ENCODE results near the gene DSP.

DSP gene

DNA sequence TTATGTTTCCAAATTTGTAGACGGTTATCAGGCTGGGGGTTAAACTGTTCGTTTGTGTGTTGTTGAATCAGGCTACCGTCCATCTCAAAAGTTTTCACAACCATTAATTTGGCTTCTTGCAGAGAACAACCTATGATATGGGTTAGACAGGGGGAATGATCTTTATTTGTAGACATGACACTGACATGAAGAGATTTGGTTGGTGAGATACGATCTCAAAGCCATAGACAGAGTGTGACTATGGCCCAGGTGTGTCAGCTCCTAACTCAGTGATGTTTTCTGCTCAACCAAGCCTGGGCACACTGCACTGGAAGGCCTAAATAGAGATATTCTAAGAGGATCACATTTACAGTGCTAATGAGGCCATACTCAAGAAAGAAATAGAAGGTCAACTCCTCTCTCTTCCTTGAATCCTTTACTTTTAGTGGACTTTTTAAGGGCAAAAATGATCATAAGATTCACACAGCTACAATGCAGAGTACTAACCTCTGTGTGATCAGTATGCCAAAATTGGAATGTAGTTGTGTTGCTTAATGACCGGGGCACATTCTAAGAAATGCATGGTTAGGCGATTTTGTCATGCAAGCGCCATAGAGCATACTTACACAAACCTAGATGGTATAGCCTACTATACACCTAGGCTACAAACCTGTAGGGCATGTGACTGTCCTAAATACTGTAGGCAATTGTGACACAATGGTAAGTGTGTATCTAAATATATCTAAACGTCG lies 30.9 kb downstream of the DSP start:
- Histone ChIP-seq H3K27ac (ENCODE audit: low read depth, low read length, poor library complexity, severe bottlenecking) (no peak overlapping the region), H3K4me2 (ENCODE audit: low read length) (no peak overlapping the region), H3K9me2 (ENCODE audit: low read depth, low read length) (no peaks in the 10 kb centered on the region), H3K79me2 (ENCODE audit: insufficient read depth, low read length) (no peaks in the 10 kb centered on the region), H3K4me3 (ENCODE audit: low read depth, low read length, poor library complexity, severe bottlenecking) (no peak overlapping the region), H4K20me1 (ENCODE audit: insufficient read depth, low read length) (no peaks in the 10 kb centered on the region), H3K36me3 (ENCODE audit: insufficient read depth, low read length) (no peaks in the 10 kb centered on the region), H3K27me3 (ENCODE audit: insufficient read depth, low read length) (no peaks in the 10 kb centered on the region), H3K9me3 (ENCODE audit: low read length) (no peaks in the 10 kb centered on the region), H3K4me1 (ENCODE audit: insufficient read depth, low read length, severe bottlenecking) (no peaks in the 10 kb centered on the region), H3K9ac (ENCODE audit: low read length) (no peak overlapping the region), H3F3A (ENCODE audit: insufficient read depth, low read length) (no peaks in the 10 kb centered on the region), H2AFZ (ENCODE audit: low read length) (no peak overlapping the region)
- TF ChIP-seq, protein P1, sequence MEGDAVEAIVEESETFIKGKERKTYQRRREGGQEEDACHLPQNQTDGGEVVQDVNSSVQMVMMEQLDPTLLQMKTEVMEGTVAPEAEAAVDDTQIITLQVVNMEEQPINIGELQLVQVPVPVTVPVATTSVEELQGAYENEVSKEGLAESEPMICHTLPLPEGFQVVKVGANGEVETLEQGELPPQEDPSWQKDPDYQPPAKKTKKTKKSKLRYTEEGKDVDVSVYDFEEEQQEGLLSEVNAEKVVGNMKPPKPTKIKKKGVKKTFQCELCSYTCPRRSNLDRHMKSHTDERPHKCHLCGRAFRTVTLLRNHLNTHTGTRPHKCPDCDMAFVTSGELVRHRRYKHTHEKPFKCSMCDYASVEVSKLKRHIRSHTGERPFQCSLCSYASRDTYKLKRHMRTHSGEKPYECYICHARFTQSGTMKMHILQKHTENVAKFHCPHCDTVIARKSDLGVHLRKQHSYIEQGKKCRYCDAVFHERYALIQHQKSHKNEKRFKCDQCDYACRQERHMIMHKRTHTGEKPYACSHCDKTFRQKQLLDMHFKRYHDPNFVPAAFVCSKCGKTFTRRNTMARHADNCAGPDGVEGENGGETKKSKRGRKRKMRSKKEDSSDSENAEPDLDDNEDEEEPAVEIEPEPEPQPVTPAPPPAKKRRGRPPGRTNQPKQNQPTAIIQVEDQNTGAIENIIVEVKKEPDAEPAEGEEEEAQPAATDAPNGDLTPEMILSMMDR (IDR thresholded peaks at IDR 0.05; ENCODE audit: low read length) = no peak
- TF ChIP-seq EZH2 (IDR thresholded peaks at IDR 0.05; ENCODE audit: borderline replicate concordance, low read length) = no peak

- Histone ChIP-seq H3K79me2 (ENCODE audit: insufficient read depth, low read length) (no peaks in the 10 kb centered on the region), H3K9me2 (ENCODE audit: low read depth, low read length) (no peaks in the 10 kb centered on the region), H3K4me3 (ENCODE audit: low read depth, low read length, poor library complexity, severe bottlenecking) (no peak overlapping the region), H3K27me3 (ENCODE audit: insufficient read depth, low read length) (peaks cover 7% of the 10 kb centered on the region; the same call in 1 of the 2 replicates), H2AFZ (ENCODE audit: low read length) (no peak overlapping the region), H4K20me1 (ENCODE audit: insufficient read depth, low read length) (no peaks in the 10 kb centered on the region), H3K36me3 (ENCODE audit: insufficient read depth, low read length) (no peaks in the 10 kb centered on the region), H3K9me3 (ENCODE audit: low read length) (no peaks in the 10 kb centered on the region), H3K4me1 (ENCODE audit: insufficient read depth, low read length, severe bottlenecking) (no peaks in the 10 kb centered on the region), H3K4me2 (ENCODE audit: low read length) (no peak overlapping the region), H3K9ac (ENCODE audit: low read length) (no peak overlapping the region), H3F3A (ENCODE audit: insufficient read depth, low read length) (no peaks in the 10 kb centered on the region), H3K27ac (ENCODE audit: low read depth, low read length, poor library complexity, severe bottlenecking) (no peak overlapping the region)
- TF ChIP-seq EZH2 (IDR thresholded peaks at IDR 0.05; ENCODE audit: borderline replicate concordance, low read length) = no peak
- TF ChIP-seq, protein P1 (IDR thresholded peaks at IDR 0.05; ENCODE audit: low read length) = no peak
These were observed 33.0 kb downstream of the DSP start for GRCh38 chr6:7574500-7574899.

GRCh38 chr6:7578516-7578915 lies 37.0 kb downstream of the DSP start:
- Histone ChIP-seq H3K4me2 (ENCODE audit: low read length) (no peak overlapping the region), H3K36me3 (ENCODE audit: insufficient read depth, low read length) (no peaks in the 10 kb centered on the region), H3K4me3 (ENCODE audit: low read depth, low read length, poor library complexity, severe bottlenecking) (no peak overlapping the region)

More at GRCh38 chr6:7578516-7578915, 37.0 kb downstream of the DSP start:
- Histone ChIP-seq H3F3A (ENCODE audit: insufficient read depth, low read length) (no peaks in the 10 kb centered on the region), H3K79me2 (ENCODE audit: insufficient read depth, low read length) (no peaks in the 10 kb centered on the region), H3K9me3 (ENCODE audit: low read length) (no peaks in the 10 kb centered on the region), H3K4me1 (ENCODE audit: insufficient read depth, low read length, severe bottlenecking) (no peaks in the 10 kb centered on the region), H3K9me2 (ENCODE audit: low read depth, low read length) (no peaks in the 10 kb centered on the region), H2AFZ (ENCODE audit: low read length) (no peak overlapping the region), H4K20me1 (ENCODE audit: insufficient read depth, low read length) (no peaks in the 10 kb centered on the region), H3K27ac (ENCODE audit: low read depth, low read length, poor library complexity, severe bottlenecking) (no peak overlapping the region), H3K27me3 (ENCODE audit: insufficient read depth, low read length) (peaks cover 10% of the 10 kb centered on the region; the same call in 1 of the 2 replicates), H3K9ac (ENCODE audit: low read length) (no peak overlapping the region)
- TF ChIP-seq EZH2 (IDR thresholded peaks at IDR 0.05; ENCODE audit: borderline replicate concordance, low read length) = no peak
- TF ChIP-seq, protein P1 (IDR thresholded peaks at IDR 0.05; ENCODE audit: low read length) = no peak
